NCI-H1436 treated with DMSO at 0.1 percent for 48 hours (cell line): ENCODE measurements around the gene KCNQ4.

Source experiments
- DNase-seq: peaks from one replicate; lab custom pipeline; 2025; lab: John Stamatoyannopoulos, UW

Gene KCNQ4

GRCh38 chr1:40783001-40783905 is at the start of gene KCNQ4:
Gene KCNQ4 (plus strand): TSS chr1:40783787. CDS start chr1:40784094, 307 bp downstream.
- DNase-seq = no peak

GRCh38 chr1:40734882-40735628 is 48.5 kb upstream of the KCNQ4 start:
- DNase-seq = no peak

GRCh38 chr1:40736085-40736531 is 47.5 kb upstream of the KCNQ4 start:
- DNase-seq = no peak

GRCh38 chr1:40738831-40739230 is 44.8 kb upstream of the KCNQ4 start:
- DNase-seq = no peak

GRCh38 chr1:40739455-40740008 is 44.1 kb upstream of the KCNQ4 start:
- DNase-seq = no peak

GRCh38 chr1:40740039-40740996 is 43.3 kb upstream of the KCNQ4 start:
- DNase-seq = no peak

- no peak for DNase-seq
Measured at GRCh38 chr1:40740997-40741736, 42.4 kb upstream of the KCNQ4 start.

GRCh38 chr1:40742363-40743061 is 41.1 kb upstream of the KCNQ4 start:
- no peak for DNase-seq

GRCh38 chr1:40743452-40743851 is 40.1 kb upstream of the KCNQ4 start:
- DNase-seq = no peak

- no peak for DNase-seq
Measured at GRCh38 chr1:40743860-40744259, 39.7 kb upstream of the KCNQ4 start.

GRCh38 chr1:40745176-40745575 is 38.4 kb upstream of the KCNQ4 start:
- no peak for DNase-seq

GRCh38 chr1:40746344-40747090 is 37.1 kb upstream of the KCNQ4 start:
- no peak for DNase-seq

- no peak for DNase-seq
Measured at GRCh38 chr1:40748841-40749718, 34.5 kb upstream of the KCNQ4 start.

- no peak for DNase-seq
Measured at GRCh38 chr1:40749817-40750216, 33.8 kb upstream of the KCNQ4 start.

GRCh38 chr1:40750451-40750908 is 33.1 kb upstream of the KCNQ4 start:
- DNase-seq = no peak

GRCh38 chr1:40751802-40752201 is 31.8 kb upstream of the KCNQ4 start:
- no peak for DNase-seq

- DNase-seq = no peak
Measured at GRCh38 chr1:40753142-40753882, 30.3 kb upstream of the KCNQ4 start.

- no peak for DNase-seq
Measured at GRCh38 chr1:40754201-40754600, 29.4 kb upstream of the KCNQ4 start.
